Hematopoietic multipotent progenitor cell (in vitro differentiated cells): ENCODE results near the gene USP9X. TPM values are rescaled to one million over a fixed set of nuclear protein-coding genes. Genes with fewer than 3 reads are reported as not detected.
A peak's percentile ranks its signal among the peaks of the same experiment; 100 is the strongest.
"Not testable (repeated sequence)": the region's sequence is repeated elsewhere in the genome, so short reads cannot be mapped to it uniquely, and the experiment has no call there.

Experiments
- DNase-seq, 3 donors: peaks; one replicate each; pipeline ENCODE4 v3.0.0-alpha.2; 2011 to 2015; ENCODE audit warnings: low read depth in 2 of 3, low spot score in 2 of 3
- total RNA-seq: library from RNA; depleted of rRNA; stranded (reverse); fragments of >200 nt; gene quantifications from one replicate; pipeline ENCODE4 v1.2.3, GENCODE V29; 2012

Gene USP9X
- 45.8 TPM for total RNA-seq

- peak in 2 of 3 donors; percentile 83 to 91 for DNase-seq
These were observed at the start of gene USP9X for GRCh38 chrX:41084893-41085511. Gene USP9X (plus strand): TSS chrX:41085445. CDS start chrX:41123629, 38,184 bp downstream.

DNA sequence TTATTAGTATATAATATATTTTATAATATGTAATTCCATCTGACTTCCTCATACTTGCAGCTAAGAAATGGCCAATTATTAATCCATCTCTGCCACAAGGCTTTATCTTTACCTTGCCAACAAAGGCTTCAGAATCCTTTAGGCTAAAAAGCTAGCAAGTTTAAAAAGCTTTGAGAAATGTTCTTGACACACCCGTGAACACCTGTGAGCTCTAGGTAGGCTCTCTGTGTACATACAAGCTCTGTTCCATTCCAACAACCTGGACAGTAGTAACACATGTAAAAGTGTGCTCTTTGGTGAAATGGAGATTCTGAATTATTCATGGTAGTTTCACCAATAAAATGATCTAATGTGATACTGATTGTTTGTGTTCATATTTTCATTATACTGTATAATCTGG is 49.7 kb upstream of the USP9X start:
- no peak for DNase-seq

- DNase-seq, result no peak
These were observed 48.4 kb upstream of the USP9X start for GRCh38 chrX:41036668-41037326.

GRCh38 chrX:41043196-41043595 is 42.0 kb upstream of the USP9X start:
- no peak for DNase-seq

DNA sequence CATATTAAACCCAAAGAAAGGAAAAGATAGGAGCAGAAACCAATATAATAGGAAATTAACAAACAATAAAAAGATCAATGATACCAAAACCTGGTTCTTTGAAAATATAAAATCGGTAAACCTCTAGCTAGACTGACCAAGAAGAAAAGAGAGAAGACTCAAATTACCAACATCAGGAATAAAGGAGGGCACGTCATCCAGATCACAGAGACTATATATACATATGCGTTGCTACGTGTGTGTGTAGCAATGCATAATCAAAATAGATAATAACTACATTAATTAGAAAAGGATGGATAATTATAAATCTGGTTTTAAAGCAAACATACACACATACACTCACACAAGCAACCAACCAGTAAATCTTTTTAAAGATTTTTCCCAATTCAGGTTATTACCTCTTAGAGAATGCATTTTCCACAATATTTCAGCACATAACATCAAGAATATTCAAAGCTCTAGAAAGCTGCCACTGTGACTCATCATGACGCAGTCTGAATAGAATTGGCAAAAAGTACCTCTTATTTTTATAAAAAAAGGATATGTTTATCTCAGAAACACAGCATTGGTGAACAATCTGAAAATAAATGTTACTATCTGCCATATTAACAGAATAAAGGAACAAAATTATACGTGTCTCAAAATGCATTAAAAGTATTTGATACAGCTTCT is 41.4 kb upstream of the USP9X start:
- DNase-seq, result no peak

DNA sequence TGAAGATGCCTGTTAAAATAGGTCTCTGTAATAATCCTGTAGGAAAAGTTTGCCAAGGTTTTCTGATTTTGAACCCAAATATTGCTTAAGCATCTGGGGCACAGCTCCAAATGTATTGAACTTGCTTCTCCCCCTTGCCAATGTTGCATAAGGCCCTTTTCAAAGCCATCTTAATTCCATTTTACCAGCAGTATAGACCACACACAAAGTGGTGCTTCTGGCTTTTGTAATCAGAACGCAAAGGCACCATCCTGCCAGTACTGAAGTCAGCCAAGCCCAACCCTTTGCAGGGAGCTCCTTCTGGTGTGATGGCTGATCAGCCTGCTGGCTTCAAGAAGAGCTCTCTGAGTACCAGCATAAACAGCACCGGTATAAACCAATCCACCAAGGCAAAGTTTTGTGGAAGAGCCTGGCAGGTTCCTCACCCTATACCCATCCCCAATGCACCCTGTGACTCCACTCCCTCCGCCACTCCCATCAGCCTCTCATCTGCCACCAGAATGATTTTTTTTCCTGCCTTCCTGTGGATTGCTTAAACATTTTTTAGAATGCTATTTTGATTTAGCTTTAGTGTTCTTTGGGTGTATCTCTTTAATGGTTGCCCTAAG is 39.2 kb upstream of the USP9X start:
- DNase-seq, result no peak

- DNase-seq, result no peak
These were observed 37.2 kb upstream of the USP9X start for GRCh38 chrX:41047878-41048534.

- no peak for DNase-seq
These were observed 34.9 kb upstream of the USP9X start for GRCh38 chrX:41050359-41050758.

GRCh38 chrX:41051288-41051687 is 34.0 kb upstream of the USP9X start:
- DNase-seq, result no peak

DNA sequence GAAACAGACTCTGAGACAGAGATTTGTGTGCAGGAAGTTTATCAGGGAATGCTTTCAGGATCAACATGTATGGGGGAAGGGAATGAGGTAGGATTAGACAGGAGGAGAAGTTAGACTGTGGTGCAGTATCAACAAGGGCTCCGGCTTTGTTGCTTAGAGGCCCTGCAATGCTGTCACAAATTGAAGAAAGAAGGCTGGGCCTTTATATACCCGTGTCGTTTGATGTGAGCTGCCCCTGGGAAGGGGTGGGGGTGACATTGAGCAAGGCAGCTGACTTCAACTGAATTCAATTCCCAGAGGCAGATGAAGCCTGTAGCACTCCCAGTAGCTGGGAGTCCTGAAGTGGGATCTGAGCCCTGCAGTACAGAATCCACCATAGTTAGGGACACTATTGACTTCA is 29.5 kb upstream of the USP9X start:
- DNase-seq, result no peak

DNA sequence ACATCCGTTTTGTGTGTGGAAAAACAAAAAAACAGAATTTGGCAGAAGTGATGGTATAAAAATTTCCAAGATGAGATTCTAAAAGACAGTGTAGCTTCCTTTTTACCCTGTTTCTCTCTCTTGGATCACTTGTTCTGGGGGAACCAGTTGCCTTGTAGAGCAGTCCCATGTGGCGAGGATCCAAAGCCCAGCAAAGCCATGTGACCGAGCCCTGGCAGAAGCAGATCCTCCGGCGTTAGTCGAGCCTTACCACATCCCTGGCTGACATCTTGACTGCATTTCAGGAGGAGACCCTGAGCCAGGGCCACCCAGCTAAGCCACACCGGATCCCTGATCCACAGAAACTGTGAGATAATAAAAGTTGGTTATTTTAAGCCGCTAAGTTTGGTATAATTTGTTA is 22.0 kb upstream of the USP9X start:
- not testable (repeated sequence) for DNase-seq

DNA sequence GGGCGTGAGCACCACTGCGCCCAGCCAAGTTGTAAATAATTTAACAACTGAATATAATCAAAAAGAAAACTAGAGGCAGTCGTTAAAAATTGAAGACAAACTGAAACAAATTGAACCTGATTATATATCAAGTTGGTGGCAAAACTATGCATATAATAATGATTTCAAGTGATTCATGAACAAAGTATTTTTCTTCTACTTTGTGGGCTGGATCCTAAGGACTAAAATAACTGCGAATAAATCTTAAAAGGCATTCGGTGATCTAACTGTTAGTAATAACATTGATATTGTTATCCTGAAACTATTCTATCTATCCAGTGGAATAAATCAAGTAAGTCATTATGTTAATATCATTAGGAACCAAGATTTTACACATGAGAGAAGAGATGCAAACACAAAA is 21.2 kb upstream of the USP9X start:
- DNase-seq, result no peak

GRCh38 chrX:41066391-41066790 is 18.9 kb upstream of the USP9X start:
- DNase-seq, result no peak

- no peak for DNase-seq
These were observed 18.3 kb upstream of the USP9X start for GRCh38 chrX:41066969-41067368.

GRCh38 chrX:41067721-41068120 is 17.5 kb upstream of the USP9X start:
- no peak for DNase-seq

DNA sequence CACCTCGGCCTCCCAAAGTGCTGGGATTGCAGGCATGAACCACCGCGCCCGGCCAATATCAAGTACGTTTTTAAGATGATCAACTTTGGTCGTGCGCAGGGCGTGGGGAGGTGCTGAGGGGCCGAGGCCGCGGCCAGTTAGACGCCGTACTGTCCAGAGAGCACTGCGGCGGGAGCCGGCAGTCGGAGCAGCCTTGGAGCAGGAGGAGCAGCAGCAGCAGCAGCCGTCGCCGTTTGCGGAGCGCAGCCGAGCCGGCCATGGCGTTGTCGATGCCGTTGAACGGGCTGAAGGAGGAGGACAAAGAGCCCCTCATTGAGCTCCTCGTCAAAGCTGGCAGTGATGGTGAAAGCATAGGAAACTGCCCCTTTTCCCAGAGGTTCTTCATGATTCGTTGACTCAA is 8.5 kb upstream of the USP9X start:
- DNase-seq, result no peak

DNA sequence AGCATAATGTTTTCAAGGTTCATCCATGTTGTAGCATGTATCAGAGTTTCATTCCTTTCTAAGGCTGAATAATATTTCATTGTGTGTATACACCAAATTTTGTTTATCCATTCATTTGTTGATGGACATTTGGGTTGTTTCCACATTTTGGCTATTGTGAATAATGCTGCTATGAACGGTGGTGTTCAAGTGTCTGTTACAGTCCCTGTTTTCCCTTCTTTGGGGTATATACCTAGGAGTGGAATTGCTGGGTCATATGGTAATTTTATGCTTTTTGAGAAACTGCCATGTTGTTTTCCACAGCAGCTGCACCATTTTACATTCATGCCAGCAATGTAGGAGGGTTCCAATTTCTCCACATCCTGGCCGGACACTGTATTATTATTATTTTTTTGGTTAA is 3.4 kb upstream of the USP9X start:
- DNase-seq, result no peak

GRCh38 chrX:41082783-41083182 is 2.5 kb upstream of the USP9X start:
- DNase-seq, result peak in 2 of 3 donors; percentile 14 to 32

- peak; percentile 95 to 100 (median 97) for DNase-seq
These were observed 977 bp upstream of the USP9X start for GRCh38 chrX:41084044-41084892.

DNA sequence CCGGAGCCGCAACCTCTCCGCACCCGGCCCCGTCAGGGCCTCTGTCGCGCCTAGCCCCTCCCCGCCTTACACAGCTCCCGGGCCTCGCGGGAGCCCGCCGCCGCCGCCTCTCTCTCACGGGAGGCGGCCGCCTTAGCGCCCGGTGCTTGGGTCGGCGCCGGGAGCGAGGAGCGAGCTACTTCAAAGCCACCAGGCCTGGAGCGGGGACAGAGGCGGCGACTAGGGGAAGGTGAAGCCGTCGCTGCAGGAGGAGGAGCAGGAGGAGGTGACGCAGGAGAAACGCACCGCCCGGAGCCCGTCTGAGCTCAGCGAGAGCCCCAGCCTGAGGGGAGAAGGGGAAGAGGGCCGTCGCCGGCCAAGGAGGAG is 250 bp downstream of the USP9X start:
- peak; percentile 38 to 66 (median 58) for DNase-seq
